HepG2 (cell line): ENCODE measurements around the gene PPAN. TPM values are rescaled to one million over a fixed set of nuclear protein-coding genes. Genes with fewer than 3 reads are reported as not detected.

Experiments used
- AHR ChIP-seq: IDR thresholded peaks from 2 replicates; pipeline ENCODE4 v1.6.1; 2018; ENCODE audit warnings: missing genetic modification reagents, missing compliant biosample characterization
- BRCA1 ChIP-seq: sonication (generic); formaldehyde crosslinking; IDR thresholded peaks from 2 replicates; pipeline ENCODE4 v1.4.0; 2020; ENCODE audit warnings: missing genetic modification reagents
- BRD4 ChIP-seq: sonication (generic); formaldehyde crosslinking; IDR thresholded peaks from 2 replicates; pipeline ENCODE4 v1.4.0; 2020; ENCODE audit warnings: missing genetic modification reagents
- HCFC1 ChIP-seq: fragments of 150-350 bp; IDR thresholded peaks from 2 replicates; pipeline ENCODE4 v1.6.1; 2014; ENCODE audit warnings: low read depth, low read length
- HDAC1 ChIP-seq: sonication (generic); formaldehyde crosslinking; IDR thresholded peaks from 2 replicates; pipeline ENCODE4 v1.5.1; 2020; ENCODE audit warnings: mild to moderate bottlenecking, missing genetic modification reagents
- KLF12 ChIP-seq: sonication (generic); formaldehyde crosslinking; IDR thresholded peaks from 2 replicates; pipeline ENCODE4 v1.4.0; 2020; ENCODE audit warnings: missing genetic modification reagents, borderline replicate concordance
- KMT2B ChIP-seq: IDR thresholded peaks from 2 replicates; pipeline ENCODE4 v1.6.1; 2016; ENCODE audit warnings: missing genetic modification reagents, missing compliant biosample characterization
- MIER3 ChIP-seq: IDR thresholded peaks from 2 replicates; pipeline ENCODE4 v1.6.1; 2016; ENCODE audit warnings: missing compliant biosample characterization, borderline replicate concordance
- NR2F1 ChIP-seq, 2 experiments: fragments of 450-650 bp in 1 of 2; formaldehyde crosslinking in 1 of 2; IDR thresholded peaks; 2 replicates each; pipeline versions ENCODE4 v1.5.0 to v1.6.1; 2016 to 2020; ENCODE audit warnings: mild to moderate bottlenecking in 1 of 2, missing compliant biosample characterization in 1 of 2, missing genetic modification reagents in 1 of 2, moderate library complexity in 1 of 2
- ZNF672 ChIP-seq: sonication (generic); formaldehyde crosslinking; IDR thresholded peaks from 2 replicates; pipeline ENCODE4 v1.8.1; 2022; ENCODE audit warnings: missing genetic modification reagents
- ZNF709 ChIP-seq: sonication (generic); formaldehyde crosslinking; IDR thresholded peaks from 2 replicates; pipeline ENCODE4 v1.5.0; 2020; ENCODE audit warnings: mild to moderate bottlenecking, missing genetic modification reagents
- ZNF776 ChIP-seq: sonication (generic); formaldehyde crosslinking; IDR thresholded peaks from 2 replicates; pipeline ENCODE4 v1.4.0; 2020; ENCODE audit warnings: mild to moderate bottlenecking, missing genetic modification reagents
- ZNF891 ChIP-seq: sonication (generic); formaldehyde crosslinking; IDR thresholded peaks from 2 replicates; pipeline ENCODE4 v1.5.0; 2020; ENCODE audit warnings: mild to moderate bottlenecking, missing genetic modification reagents
- ZSCAN30 ChIP-seq: sonication (generic); formaldehyde crosslinking; IDR thresholded peaks from 2 replicates; pipeline ENCODE4 v1.5.0; 2020; ENCODE audit warnings: mild to moderate bottlenecking, missing genetic modification reagents
- polyA plus RNA-seq, 8 experiments: library from polyadenylated mRNA; depleted of rRNA in 3 of 8; stranded (reverse) in 7 of 8; unstranded in 1 of 8; fragments of >200 nt; fragmentation: Illumina TruSeq in 4 of 8; extraction: Trizol in 4 of 8; gene quantifications; 2 replicates each; pipeline versions ENCODE4 v1.2.1 to v1.2.3, GENCODE V29; 2011 to 2016; ENCODE audit warnings: low read depth in 4 of 8, missing spikeins in 1 of 8, mixed read lengths in 1 of 8; ENCODE audit not compliant: insufficient read depth in 1 of 8
- total RNA-seq, 5 experiments: library from RNA; depleted of rRNA; stranded (reverse); fragments of >200 nt; fragmentation: Illumina TruSeq; extraction: Trizol; gene quantifications; 2 replicates each; pipeline ENCODE4 v1.2.3, GENCODE V29; 2016; ENCODE audit warnings: low read depth in 1 of 5
- TF ChIP-seq, protein P1 (sequence below): sonication (generic); formaldehyde crosslinking; conservative IDR thresholded peaks from 2 replicates; pipeline ENCODE4 v1.8.0; 2022; ENCODE audit warnings: mild to moderate bottlenecking, moderate library complexity, missing genetic modification reagents
- TF ChIP-seq, protein P2 (sequence below): sonication (generic); formaldehyde crosslinking; IDR thresholded peaks from 2 replicates; pipeline ENCODE4 v1.9.0; 2022; ENCODE audit warnings: missing genetic modification reagents, mild to moderate bottlenecking, borderline replicate concordance
- TF ChIP-seq, protein P3 (sequence below): sonication (generic); formaldehyde crosslinking; IDR thresholded peaks from 2 replicates; pipeline ENCODE4 v1.4.0; 2020; ENCODE audit warnings: missing genetic modification reagents, borderline replicate concordance
- TF ChIP-seq, protein P4 (sequence below): sonication (generic); formaldehyde crosslinking; IDR thresholded peaks from 2 replicates; pipeline ENCODE4 v1.5.0; 2020; ENCODE audit warnings: missing genetic modification reagents
- TF ChIP-seq, protein P5 (sequence below): sonication (generic); formaldehyde crosslinking; IDR thresholded peaks from 2 replicates; pipeline ENCODE4 v1.8.0; 2022; ENCODE audit warnings: missing genetic modification reagents, mild to moderate bottlenecking, moderate library complexity, borderline replicate concordance
- TF ChIP-seq, protein P6 (sequence below): sonication (generic); IDR thresholded peaks from 2 replicates; pipeline ENCODE4 v1.6.1; 2016; ENCODE audit warnings: low read depth, borderline replicate concordance

The PPAN gene
- total and polyA plus RNA-seq, 2 of the 13 experiments (the other 11 are each of a cell fraction or from before 2014, with no cell fraction given): 36.2 to 41.9 TPM

DNA sequence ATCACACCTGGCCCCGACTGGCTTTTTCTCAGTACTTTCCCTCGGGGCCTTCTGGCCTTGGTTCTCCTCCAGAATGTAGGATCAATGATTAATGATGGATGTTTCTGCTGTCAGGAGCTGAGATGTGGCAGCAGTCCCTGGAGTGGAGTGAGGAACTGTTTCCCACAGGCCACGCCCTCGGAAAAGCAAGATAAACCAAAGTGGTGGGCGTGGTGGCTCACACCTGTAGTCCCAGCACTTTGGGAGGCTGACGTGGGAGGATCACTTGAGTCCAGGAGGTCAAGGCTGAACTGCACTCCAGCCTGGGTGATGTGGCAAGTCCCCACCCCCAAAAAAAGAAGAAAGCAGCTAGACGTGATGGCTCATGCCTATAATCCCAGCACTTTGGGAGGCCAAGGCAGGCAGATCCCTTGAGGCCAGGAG, 27.1 kb upstream of the PPAN start (continued):
- TF ChIP-seq, protein P1, sequence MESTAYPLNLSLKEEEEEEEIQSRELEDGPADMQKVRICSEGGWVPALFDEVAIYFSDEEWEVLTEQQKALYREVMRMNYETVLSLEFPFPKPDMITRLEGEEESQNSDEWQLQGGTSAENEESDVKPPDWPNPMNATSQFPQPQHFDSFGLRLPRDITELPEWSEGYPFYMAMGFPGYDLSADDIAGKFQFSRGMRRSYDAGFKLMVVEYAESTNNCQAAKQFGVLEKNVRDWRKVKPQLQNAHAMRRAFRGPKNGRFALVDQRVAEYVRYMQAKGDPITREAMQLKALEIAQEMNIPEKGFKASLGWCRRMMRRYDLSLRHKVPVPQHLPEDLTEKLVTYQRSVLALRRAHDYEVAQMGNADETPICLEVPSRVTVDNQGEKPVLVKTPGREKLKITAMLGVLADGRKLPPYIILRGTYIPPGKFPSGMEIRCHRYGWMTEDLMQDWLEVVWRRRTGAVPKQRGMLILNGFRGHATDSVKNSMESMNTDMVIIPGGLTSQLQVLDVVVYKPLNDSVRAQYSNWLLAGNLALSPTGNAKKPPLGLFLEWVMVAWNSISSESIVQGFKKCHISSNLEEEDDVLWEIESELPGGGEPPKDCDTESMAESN: no peak
- TF ChIP-seq ZSCAN30 (CRISPR knock-in tag): no peak
- TF ChIP-seq, protein P2, sequence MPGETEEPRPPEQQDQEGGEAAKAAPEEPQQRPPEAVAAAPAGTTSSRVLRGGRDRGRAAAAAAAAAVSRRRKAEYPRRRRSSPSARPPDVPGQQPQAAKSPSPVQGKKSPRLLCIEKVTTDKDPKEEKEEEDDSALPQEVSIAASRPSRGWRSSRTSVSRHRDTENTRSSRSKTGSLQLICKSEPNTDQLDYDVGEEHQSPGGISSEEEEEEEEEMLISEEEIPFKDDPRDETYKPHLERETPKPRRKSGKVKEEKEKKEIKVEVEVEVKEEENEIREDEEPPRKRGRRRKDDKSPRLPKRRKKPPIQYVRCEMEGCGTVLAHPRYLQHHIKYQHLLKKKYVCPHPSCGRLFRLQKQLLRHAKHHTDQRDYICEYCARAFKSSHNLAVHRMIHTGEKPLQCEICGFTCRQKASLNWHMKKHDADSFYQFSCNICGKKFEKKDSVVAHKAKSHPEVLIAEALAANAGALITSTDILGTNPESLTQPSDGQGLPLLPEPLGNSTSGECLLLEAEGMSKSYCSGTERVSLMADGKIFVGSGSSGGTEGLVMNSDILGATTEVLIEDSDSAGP (CRISPR knock-in tag): no peak
- TF ChIP-seq ZNF891 (CRISPR knock-in tag): no peak
- TF ChIP-seq, protein P3, sequence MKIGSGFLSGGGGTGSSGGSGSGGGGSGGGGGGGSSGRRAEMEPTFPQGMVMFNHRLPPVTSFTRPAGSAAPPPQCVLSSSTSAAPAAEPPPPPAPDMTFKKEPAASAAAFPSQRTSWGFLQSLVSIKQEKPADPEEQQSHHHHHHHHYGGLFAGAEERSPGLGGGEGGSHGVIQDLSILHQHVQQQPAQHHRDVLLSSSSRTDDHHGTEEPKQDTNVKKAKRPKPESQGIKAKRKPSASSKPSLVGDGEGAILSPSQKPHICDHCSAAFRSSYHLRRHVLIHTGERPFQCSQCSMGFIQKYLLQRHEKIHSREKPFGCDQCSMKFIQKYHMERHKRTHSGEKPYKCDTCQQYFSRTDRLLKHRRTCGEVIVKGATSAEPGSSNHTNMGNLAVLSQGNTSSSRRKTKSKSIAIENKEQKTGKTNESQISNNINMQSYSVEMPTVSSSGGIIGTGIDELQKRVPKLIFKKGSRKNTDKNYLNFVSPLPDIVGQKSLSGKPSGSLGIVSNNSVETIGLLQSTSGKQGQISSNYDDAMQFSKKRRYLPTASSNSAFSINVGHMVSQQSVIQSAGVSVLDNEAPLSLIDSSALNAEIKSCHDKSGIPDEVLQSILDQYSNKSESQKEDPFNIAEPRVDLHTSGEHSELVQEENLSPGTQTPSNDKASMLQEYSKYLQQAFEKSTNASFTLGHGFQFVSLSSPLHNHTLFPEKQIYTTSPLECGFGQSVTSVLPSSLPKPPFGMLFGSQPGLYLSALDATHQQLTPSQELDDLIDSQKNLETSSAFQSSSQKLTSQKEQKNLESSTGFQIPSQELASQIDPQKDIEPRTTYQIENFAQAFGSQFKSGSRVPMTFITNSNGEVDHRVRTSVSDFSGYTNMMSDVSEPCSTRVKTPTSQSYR: peak; percentile 52; the same call in 1 of the 2 replicates
- TF ChIP-seq, protein P4, sequence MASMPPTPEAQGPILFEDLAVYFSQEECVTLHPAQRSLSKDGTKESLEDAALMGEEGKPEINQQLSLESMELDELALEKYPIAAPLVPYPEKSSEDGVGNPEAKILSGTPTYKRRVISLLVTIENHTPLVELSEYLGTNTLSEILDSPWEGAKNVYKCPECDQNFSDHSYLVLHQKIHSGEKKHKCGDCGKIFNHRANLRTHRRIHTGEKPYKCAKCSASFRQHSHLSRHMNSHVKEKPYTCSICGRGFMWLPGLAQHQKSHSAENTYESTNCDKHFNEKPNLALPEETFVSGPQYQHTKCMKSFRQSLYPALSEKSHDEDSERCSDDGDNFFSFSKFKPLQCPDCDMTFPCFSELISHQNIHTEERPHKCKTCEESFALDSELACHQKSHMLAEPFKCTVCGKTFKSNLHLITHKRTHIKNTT (CRISPR knock-in tag): no peak
- no peak for TF ChIP-seq BRD4 (CRISPR knock-in tag)
- no peak for TF ChIP-seq KMT2B (CRISPR knock-in tag)
- TF ChIP-seq ZNF776: no peak
- TF ChIP-seq ZNF672: no peak
- no peak for TF ChIP-seq BRCA1 (CRISPR knock-in tag)
- TF ChIP-seq KLF12 (CRISPR knock-in tag): no peak
- TF ChIP-seq ZNF709 (CRISPR knock-in tag): no peak
- no peak for TF ChIP-seq HCFC1
- TF ChIP-seq MIER3 (CRISPR knock-in tag): no peak; the same call in 1 of the 2 replicates
- TF ChIP-seq, protein P5, sequence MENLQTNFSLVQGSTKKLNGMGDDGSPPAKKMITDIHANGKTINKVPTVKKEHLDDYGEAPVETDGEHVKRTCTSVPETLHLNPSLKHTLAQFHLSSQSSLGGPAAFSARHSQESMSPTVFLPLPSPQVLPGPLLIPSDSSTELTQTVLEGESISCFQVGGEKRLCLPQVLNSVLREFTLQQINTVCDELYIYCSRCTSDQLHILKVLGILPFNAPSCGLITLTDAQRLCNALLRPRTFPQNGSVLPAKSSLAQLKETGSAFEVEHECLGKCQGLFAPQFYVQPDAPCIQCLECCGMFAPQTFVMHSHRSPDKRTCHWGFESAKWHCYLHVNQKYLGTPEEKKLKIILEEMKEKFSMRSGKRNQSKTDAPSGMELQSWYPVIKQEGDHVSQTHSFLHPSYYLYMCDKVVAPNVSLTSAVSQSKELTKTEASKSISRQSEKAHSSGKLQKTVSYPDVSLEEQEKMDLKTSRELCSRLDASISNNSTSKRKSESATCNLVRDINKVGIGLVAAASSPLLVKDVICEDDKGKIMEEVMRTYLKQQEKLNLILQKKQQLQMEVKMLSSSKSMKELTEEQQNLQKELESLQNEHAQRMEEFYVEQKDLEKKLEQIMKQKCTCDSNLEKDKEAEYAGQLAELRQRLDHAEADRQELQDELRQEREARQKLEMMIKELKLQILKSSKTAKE: no peak
- TF ChIP-seq NR2F1 (CRISPR knock-in tag; IDR thresholded peaks at IDR 0.05): peak in 1 of 2 experiments; percentile 35; a peak in 1 of 4 replicates
- no peak for TF ChIP-seq AHR (CRISPR knock-in tag)
- peak; percentile 44; the same call in 1 of the 2 replicates for TF ChIP-seq HDAC1 (CRISPR knock-in tag)
- TF ChIP-seq, protein P6, sequence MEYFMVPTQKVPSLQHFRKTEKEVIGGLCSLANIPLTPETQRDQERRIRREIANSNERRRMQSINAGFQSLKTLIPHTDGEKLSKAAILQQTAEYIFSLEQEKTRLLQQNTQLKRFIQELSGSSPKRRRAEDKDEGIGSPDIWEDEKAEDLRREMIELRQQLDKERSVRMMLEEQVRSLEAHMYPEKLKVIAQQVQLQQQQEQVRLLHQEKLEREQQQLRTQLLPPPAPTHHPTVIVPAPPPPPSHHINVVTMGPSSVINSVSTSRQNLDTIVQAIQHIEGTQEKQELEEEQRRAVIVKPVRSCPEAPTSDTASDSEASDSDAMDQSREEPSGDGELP: no peak
